Vagina (tissue), 2 donors: ENCODE results near the gene RTF1.

ENCODE experiments used
- POLR2A ChIP-seq, 2 donors: fragments of 450-650 bp; IDR thresholded peaks; one replicate each; pipeline ENCODE4 v1.6.1; 2017; ENCODE audit warnings: antibody characterized with exemption in 2 of 2, mild to moderate bottlenecking in 2 of 2, moderate library complexity in 2 of 2
- TF ChIP-seq, protein P1 (sequence below), 3 experiments: fragments of 450-650 bp in 2 of 3; fragments of 200-600 bp in 1 of 3; sonication (generic) in 1 of 3; IDR thresholded peaks; one replicate each; pipeline ENCODE4 v1.5.1; 2017 to 2019; ENCODE audit warnings: antibody characterized with exemption in 3 of 3, mild to moderate bottlenecking in 2 of 3, moderate library complexity in 2 of 3

DNA sequence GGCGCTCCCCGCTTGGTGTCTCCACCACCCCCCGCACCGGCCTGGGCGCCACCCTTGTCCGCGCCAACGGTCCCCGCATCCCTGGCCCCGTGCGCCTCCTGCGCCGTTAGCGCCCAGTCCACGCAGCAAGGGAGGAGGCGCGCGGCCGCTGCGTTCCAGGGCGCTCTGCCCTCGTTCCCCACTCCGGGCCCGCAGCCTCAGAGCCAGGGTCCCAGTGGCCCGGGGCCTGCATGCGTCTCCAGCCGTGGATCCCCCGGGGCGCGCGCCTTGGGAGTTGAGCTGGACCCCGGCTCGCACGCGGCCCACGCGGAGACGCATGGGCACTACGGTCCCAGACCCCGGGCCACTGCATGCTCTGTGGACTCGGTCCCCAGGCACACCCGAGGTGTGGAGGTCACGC lies 69.4 kb downstream of the RTF1 start:
- TF ChIP-seq, protein P1, sequence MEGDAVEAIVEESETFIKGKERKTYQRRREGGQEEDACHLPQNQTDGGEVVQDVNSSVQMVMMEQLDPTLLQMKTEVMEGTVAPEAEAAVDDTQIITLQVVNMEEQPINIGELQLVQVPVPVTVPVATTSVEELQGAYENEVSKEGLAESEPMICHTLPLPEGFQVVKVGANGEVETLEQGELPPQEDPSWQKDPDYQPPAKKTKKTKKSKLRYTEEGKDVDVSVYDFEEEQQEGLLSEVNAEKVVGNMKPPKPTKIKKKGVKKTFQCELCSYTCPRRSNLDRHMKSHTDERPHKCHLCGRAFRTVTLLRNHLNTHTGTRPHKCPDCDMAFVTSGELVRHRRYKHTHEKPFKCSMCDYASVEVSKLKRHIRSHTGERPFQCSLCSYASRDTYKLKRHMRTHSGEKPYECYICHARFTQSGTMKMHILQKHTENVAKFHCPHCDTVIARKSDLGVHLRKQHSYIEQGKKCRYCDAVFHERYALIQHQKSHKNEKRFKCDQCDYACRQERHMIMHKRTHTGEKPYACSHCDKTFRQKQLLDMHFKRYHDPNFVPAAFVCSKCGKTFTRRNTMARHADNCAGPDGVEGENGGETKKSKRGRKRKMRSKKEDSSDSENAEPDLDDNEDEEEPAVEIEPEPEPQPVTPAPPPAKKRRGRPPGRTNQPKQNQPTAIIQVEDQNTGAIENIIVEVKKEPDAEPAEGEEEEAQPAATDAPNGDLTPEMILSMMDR (IDR thresholded peaks at IDR 0.05), result no peak
- no peak for TF ChIP-seq POLR2A (IDR thresholded peaks at IDR 0.05)
